SK-N-DZ (cell line): ENCODE measurements around the gene LCN15.
"Not testable (repeated sequence)": the region's sequence is repeated elsewhere in the genome, so short reads cannot be mapped to it uniquely, and the experiment has no call there.

ENCODE experiments used
- DNase-seq: peaks from one replicate; pipeline ENCODE4 v3.0.0-alpha.2; 2015; ENCODE audit warnings: low spot score

The LCN15 gene

GRCh38 chr9:136775191-136775590 lies 10.9 kb upstream of the LCN15 start:
- DNase-seq: no peak

GRCh38 chr9:136774416-136775045 lies 10.2 kb upstream of the LCN15 start:
- DNase-seq: no peak

GRCh38 chr9:136773386-136774044 lies 9.2 kb upstream of the LCN15 start:
- peak; percentile 77 for DNase-seq

GRCh38 chr9:136771907-136772415 lies 7.6 kb upstream of the LCN15 start:
- no peak for DNase-seq

- DNase-seq: no peak
Observed at GRCh38 chr9:136769710-136770191, 5.4 kb upstream of the LCN15 start.

- DNase-seq: peak; percentile 72
Observed at GRCh38 chr9:136766410-136767120, 2.2 kb upstream of the LCN15 start.

- not testable (repeated sequence) for DNase-seq
Observed at GRCh38 chr9:136765745-136766409, 1.6 kb upstream of the LCN15 start.

GRCh38 chr9:136765041-136765440 lies 723 bp upstream of the LCN15 start:
- no peak for DNase-seq

GRCh38 chr9:136763649-136764035 lies 676 bp downstream of the LCN15 start:
- DNase-seq: no peak

GRCh38 chr9:136762915-136763648 lies 1.2 kb downstream of the LCN15 start:
- peak; percentile 89 for DNase-seq

- no peak for DNase-seq
Observed at GRCh38 chr9:136762221-136762691, 2.1 kb downstream of the LCN15 start.

- no peak for DNase-seq
Observed at GRCh38 chr9:136761545-136761981, 2.8 kb downstream of the LCN15 start.

GRCh38 chr9:136760834-136761544 lies 3.3 kb downstream of the LCN15 start:
- peak; percentile 89 for DNase-seq

GRCh38 chr9:136760424-136760823 lies 3.9 kb downstream of the LCN15 start:
- DNase-seq: peak; percentile 71

- no peak for DNase-seq
Observed at GRCh38 chr9:136759436-136760325, 4.6 kb downstream of the LCN15 start.

- no peak for DNase-seq
Observed at GRCh38 chr9:136759001-136759400, 5.3 kb downstream of the LCN15 start.

- DNase-seq: no peak
Observed at GRCh38 chr9:136757751-136758140, 6.6 kb downstream of the LCN15 start.

- DNase-seq: no peak
Observed at GRCh38 chr9:136757328-136757727, 7.0 kb downstream of the LCN15 start.

GRCh38 chr9:136756836-136757235 lies 7.5 kb downstream of the LCN15 start:
- no peak for DNase-seq

- no peak for DNase-seq
Observed at GRCh38 chr9:136756134-136756438, 8.2 kb downstream of the LCN15 start.
